Uterus (tissue), 2 donors: ENCODE measurements around the gene ATP4B.

ENCODE experiments used
- POLR2A ChIP-seq, 2 donors: fragments of 450-650 bp; IDR thresholded peaks; one replicate each; pipeline ENCODE4 v1.6.1; 2016; ENCODE audit warnings: antibody characterized with exemption in 2 of 2, mild to moderate bottlenecking in 1 of 2, moderate library complexity in 1 of 2
- TF ChIP-seq, protein P1 (sequence below), 4 experiments: fragments of 200-600 bp in 2 of 4; fragments of 450-650 bp in 2 of 4; sonication (generic) in 2 of 4; IDR thresholded peaks; one replicate each; pipeline ENCODE4 v1.5.1; 2016 to 2019; ENCODE audit warnings: antibody characterized with exemption in 4 of 4, mild to moderate bottlenecking in 2 of 4, moderate library complexity in 1 of 4

- TF ChIP-seq, protein P1, sequence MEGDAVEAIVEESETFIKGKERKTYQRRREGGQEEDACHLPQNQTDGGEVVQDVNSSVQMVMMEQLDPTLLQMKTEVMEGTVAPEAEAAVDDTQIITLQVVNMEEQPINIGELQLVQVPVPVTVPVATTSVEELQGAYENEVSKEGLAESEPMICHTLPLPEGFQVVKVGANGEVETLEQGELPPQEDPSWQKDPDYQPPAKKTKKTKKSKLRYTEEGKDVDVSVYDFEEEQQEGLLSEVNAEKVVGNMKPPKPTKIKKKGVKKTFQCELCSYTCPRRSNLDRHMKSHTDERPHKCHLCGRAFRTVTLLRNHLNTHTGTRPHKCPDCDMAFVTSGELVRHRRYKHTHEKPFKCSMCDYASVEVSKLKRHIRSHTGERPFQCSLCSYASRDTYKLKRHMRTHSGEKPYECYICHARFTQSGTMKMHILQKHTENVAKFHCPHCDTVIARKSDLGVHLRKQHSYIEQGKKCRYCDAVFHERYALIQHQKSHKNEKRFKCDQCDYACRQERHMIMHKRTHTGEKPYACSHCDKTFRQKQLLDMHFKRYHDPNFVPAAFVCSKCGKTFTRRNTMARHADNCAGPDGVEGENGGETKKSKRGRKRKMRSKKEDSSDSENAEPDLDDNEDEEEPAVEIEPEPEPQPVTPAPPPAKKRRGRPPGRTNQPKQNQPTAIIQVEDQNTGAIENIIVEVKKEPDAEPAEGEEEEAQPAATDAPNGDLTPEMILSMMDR (IDR thresholded peaks at IDR 0.05) = no peak
- TF ChIP-seq POLR2A (IDR thresholded peaks at IDR 0.05) = no peak
These were observed 15.4 kb downstream of the ATP4B start for GRCh38 chr13:113642563-113642962.
